ENCODE results near the gene MYDGF. TPM values are rescaled to one million over a fixed set of nuclear protein-coding genes. Genes with fewer than 3 reads are reported as not detected.

Gene MYDGF
- polyA plus RNA-seq, 1 donor from 2014 or later, result 73.2 TPM

GRCh38 chr19:4656102-4656501 is 14.0 kb downstream of the MYDGF start:
- no peaks in the 10 kb centered on the region for H3K36me3 ChIP-seq (ENCODE audit: insufficient read depth, low read length)
- no peaks in the 10 kb centered on the region for H3K9me2 ChIP-seq (ENCODE audit: insufficient read depth, low read length)

GRCh38 chr19:4654437-4655361 is 15.4 kb downstream of the MYDGF start:
- Histone ChIP-seq H3F3A (ENCODE audit: insufficient read depth, low read length, poor library complexity, severe bottlenecking) (no peaks in the 10 kb centered on the region), H3K9me2 (ENCODE audit: insufficient read depth, low read length) (no peaks in the 10 kb centered on the region), H3K9me3 (ENCODE audit: low read length) (no peaks in the 10 kb centered on the region), H3K79me2 (replicated peaks; ENCODE audit: insufficient read depth, low read length) (no peaks in the 10 kb centered on the region), H3K4me2 (ENCODE audit: low read length) (no peak overlapping the region), H3K27me3 (ENCODE audit: insufficient read depth, low read depth, low read length) (no peaks in the 10 kb centered on the region), H3K27ac (ENCODE audit: low read length) (no peak overlapping the region), H3K9ac (ENCODE audit: low read length) (no peak overlapping the region), H4K20me1 (ENCODE audit: insufficient read depth) (no peaks in the 10 kb centered on the region), H3K36me3 (ENCODE audit: insufficient read depth, low read length) (no peaks in the 10 kb centered on the region), H3K4me3 (ENCODE audit: low read length) (no peak overlapping the region), H2AFZ (ENCODE audit: low read depth, low read length) (no peak overlapping the region)
- TF ChIP-seq EP300 (conservative IDR thresholded peaks at IDR 0.05; ENCODE audit: poor library complexity, severe bottlenecking) (no peak), POLR2AphosphoS5 (IDR thresholded peaks at IDR 0.05) (no peak), TAF1 (IDR thresholded peaks at IDR 0.05; ENCODE audit: low read depth) (no peak), SMC3 (conservative IDR thresholded peaks at IDR 0.05; ENCODE audit: poor library complexity) (no peak), CTCF (IDR thresholded peaks at IDR 0.05; ENCODE audit: poor library complexity, severe bottlenecking) (no peak), MXI1 (conservative IDR thresholded peaks at IDR 0.05; ENCODE audit: poor library complexity, severe bottlenecking) (no peak), REST (IDR thresholded peaks at IDR 0.05; ENCODE audit: borderline replicate concordance) (no peak), EZH2 (IDR thresholded peaks at IDR 0.05; ENCODE audit: borderline replicate concordance, insufficient read depth, low read length, poor library complexity, severe bottlenecking) (no peak), RAD21 (conservative IDR thresholded peaks at IDR 0.05) (no peak)

More at GRCh38 chr19:4656102-4656501, 14.0 kb downstream of the MYDGF start:
- Histone ChIP-seq H3K4me3 (ENCODE audit: low read length) (no peak overlapping the region), H3F3A (ENCODE audit: insufficient read depth, low read length, poor library complexity, severe bottlenecking) (no peaks in the 10 kb centered on the region), H2AFZ (ENCODE audit: low read depth, low read length) (no peak overlapping the region), H3K79me2 (replicated peaks; ENCODE audit: insufficient read depth, low read length) (no peaks in the 10 kb centered on the region), H3K27ac (ENCODE audit: low read length) (no peak overlapping the region), H4K20me1 (ENCODE audit: insufficient read depth) (no peaks in the 10 kb centered on the region), H3K27me3 (ENCODE audit: insufficient read depth, low read depth, low read length) (no peaks in the 10 kb centered on the region), H3K4me2 (ENCODE audit: low read length) (no peak overlapping the region), H3K9me3 (ENCODE audit: low read length) (no peaks in the 10 kb centered on the region), H3K9ac (ENCODE audit: low read length) (no peak overlapping the region)
- no peak for TF ChIP-seq TAF1 (IDR thresholded peaks at IDR 0.05; ENCODE audit: low read depth)
- TF ChIP-seq CTCF (IDR thresholded peaks at IDR 0.05; ENCODE audit: poor library complexity, severe bottlenecking), result no peak
